ENCODE results near the gene RTKN. TPM values are rescaled to one million over a fixed set of nuclear protein-coding genes. Genes with fewer than 3 reads are reported as not detected.
A peak's percentile ranks its signal among the peaks of the same experiment; 100 is the strongest.

RTKN gene
- total RNA-seq, 1 donor from 2014 or later = 72.1 TPM

DNA sequence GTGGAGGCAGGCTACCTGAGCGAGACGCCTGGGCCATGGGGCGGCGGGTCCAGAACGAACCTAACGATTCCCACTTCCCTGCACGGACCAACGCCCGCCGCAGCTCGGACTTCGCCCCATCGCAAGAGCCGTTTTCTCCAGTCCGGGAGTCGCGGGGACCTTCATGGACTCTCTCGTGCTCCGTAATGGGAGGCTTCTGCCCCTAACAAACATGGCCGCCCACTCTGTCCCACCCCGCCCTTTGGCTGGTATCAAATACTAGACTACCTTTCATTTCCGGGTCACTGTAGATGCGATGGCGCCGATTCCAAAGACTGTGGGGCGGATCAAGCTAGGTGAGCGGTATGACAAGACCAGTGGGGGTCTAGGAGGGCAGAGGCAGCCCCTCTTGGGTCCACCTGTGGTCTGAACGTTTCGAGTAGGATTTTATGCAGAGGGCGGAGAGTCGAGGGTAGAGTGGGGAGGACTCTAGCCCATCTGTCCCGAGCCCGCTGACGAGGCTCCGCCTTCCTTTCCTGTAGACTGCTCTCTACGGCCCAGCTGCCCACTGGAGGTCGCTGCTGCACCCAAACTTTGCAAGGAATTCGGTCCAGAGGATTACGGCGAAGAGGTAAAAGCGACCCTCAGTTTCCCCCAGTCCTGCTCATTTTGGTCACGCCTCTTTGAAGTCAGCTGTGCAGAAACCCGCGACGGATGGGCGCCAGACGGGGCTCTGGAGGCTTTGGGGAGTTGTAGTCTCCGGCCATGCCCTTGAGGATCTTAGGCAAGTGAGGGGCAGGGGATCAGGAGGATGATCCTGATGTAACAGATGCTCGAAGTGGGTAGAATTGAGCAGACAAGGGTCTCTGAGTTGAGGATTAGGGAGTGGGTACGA is 41.3 kb upstream of the RTKN start, which contains the start of the genes CCDC142 and TTC31:
Gene CCDC142, minus strand, starts transcription at position 198 of the 874 bp plus-strand sequence. Its CDS starts 161 bp downstream, at position 37.
Gene TTC31, plus strand, starts transcription at position 281 of the 874 bp plus-strand sequence. Its CDS starts 15 bp downstream, at position 296.
- peaks cover 21% of the 10 kb centered on the region for H3K4me1 Mint-ChIP-seq (ENCODE audit: unreplicated experiment)
- peak; percentile 92 for DNase-seq (ENCODE audit: extremely low spot score, unreplicated experiment)
- H3K4me3 Mint-ChIP-seq = peak within 1 kb of the TSS; percentile 100
- TF ChIP-seq, protein P1, sequence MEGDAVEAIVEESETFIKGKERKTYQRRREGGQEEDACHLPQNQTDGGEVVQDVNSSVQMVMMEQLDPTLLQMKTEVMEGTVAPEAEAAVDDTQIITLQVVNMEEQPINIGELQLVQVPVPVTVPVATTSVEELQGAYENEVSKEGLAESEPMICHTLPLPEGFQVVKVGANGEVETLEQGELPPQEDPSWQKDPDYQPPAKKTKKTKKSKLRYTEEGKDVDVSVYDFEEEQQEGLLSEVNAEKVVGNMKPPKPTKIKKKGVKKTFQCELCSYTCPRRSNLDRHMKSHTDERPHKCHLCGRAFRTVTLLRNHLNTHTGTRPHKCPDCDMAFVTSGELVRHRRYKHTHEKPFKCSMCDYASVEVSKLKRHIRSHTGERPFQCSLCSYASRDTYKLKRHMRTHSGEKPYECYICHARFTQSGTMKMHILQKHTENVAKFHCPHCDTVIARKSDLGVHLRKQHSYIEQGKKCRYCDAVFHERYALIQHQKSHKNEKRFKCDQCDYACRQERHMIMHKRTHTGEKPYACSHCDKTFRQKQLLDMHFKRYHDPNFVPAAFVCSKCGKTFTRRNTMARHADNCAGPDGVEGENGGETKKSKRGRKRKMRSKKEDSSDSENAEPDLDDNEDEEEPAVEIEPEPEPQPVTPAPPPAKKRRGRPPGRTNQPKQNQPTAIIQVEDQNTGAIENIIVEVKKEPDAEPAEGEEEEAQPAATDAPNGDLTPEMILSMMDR (conservative IDR thresholded peaks at IDR 0.05) = peak; percentile 95
- H3K27ac Mint-ChIP-seq = peak within 1 kb of the TSS; percentile 98
- no peaks in the 10 kb centered on the region for H3K27me3 Mint-ChIP-seq
- no peaks in the 10 kb centered on the region for H3K9me3 Mint-ChIP-seq
- H3K36me3 Mint-ChIP-seq = peaks cover 12% of the 10 kb centered on the region

DNA sequence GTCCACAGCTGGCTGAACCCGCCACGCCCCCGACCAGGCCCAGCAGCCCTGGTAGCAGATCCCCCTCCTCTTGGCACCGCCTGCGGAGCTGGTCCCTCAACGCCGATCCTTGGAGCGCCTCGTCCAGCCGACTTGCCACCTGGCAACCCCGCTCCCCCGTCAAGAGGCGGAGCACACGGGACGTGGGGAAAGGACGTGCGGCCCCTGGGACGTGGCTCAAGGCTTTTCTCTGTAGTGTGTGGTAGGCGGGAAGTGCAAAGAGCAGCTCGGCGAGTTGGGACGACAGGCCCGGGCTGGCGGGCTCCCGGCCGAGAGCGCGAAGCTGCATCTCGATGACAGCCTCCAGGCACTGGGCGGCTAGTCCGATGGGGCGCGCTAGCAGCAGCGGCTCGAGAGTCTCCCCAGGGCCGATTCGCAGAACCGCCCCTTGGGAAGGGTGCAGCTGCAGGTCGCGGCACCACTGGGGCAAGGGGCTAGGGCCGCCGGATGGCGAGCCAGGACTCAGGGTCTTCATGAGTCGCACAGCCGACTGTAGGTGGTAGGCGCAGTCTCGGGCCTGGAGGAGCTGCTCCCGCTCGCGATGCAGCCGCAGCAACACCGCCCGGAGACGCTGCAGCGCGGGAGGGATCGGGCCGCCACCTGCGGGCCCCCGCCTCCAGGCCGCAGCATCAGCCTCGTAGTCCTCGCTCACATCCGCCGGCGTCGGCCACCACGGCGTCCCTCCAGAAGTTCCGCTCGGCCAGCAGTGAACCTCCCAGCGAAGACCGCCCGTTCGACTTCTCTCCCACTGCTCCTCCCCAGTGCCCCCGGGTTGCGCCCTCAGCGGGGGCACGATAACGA is 40.4 kb upstream of the RTKN start:
- peaks cover 12% of the 10 kb centered on the region for H3K36me3 Mint-ChIP-seq
- peaks cover 21% of the 10 kb centered on the region for H3K4me1 Mint-ChIP-seq (ENCODE audit: unreplicated experiment)
- H3K9me3 Mint-ChIP-seq = no peaks in the 10 kb centered on the region
- no peaks in the 10 kb centered on the region for H3K27me3 Mint-ChIP-seq
- H3K27ac Mint-ChIP-seq = peak overlapping the region; percentile 98
- TF ChIP-seq, protein P1 (conservative IDR thresholded peaks at IDR 0.05) = no peak
- H3K4me3 Mint-ChIP-seq = peak overlapping the region; percentile 100
- DNase-seq (ENCODE audit: extremely low spot score, unreplicated experiment) = no peak

DNA sequence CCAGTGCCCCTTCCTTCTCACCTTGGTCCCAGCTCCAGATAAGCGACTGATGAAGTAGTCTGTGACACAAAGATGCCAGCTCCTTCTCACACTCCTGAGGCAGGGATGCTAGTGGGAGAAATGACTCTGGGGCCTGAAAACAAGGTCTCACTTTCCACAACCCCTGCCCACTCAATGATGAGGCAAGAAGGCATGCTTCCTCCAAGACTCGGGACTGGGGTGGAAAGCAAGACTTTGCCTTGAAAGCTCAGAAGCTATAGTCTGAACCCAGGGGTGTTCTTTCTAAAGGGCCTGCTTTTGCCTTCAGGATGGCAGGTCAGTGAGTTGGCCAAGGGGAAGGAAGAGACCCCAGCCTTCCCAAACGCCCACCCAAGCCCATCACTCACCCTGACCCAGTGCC is 39.7 kb upstream of the RTKN start:
- TF ChIP-seq, protein P1 (conservative IDR thresholded peaks at IDR 0.05) = no peak
- H3K27ac Mint-ChIP-seq = no peak overlapping the region
- DNase-seq (ENCODE audit: extremely low spot score, unreplicated experiment) = no peak
- no peaks in the 10 kb centered on the region for H3K27me3 Mint-ChIP-seq
- H3K9me3 Mint-ChIP-seq = no peaks in the 10 kb centered on the region
- peak overlapping the region; percentile 100 for H3K4me3 Mint-ChIP-seq
- peaks cover 21% of the 10 kb centered on the region for H3K4me1 Mint-ChIP-seq (ENCODE audit: unreplicated experiment)
- peaks cover 12% of the 10 kb centered on the region for H3K36me3 Mint-ChIP-seq

DNA sequence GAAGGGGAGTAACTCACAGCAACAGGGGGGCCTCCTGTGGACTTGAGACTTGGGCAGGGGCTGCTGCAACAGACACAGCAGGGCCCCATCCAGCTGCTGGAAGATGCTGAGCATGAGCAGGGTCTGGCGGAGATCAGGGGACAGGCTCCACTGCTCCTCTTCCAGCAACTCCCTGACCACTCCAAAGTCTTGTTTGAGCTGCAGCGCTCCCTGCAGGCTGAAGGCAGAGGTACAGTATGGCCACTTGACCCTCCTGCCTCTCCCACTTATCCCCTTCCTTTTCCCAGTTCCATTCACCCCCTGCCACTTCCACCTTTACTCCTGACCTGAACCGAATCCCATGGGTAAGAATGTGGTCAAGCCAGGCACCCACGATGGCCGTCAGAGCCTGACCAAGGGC is 33.2 kb upstream of the RTKN start:
- Mint-ChIP-seq H3K4me1 (ENCODE audit: unreplicated experiment) (peaks cover 11% of the 10 kb centered on the region), H3K9me3 (no peaks in the 10 kb centered on the region), H3K27me3 (no peaks in the 10 kb centered on the region), H3K4me3 (no peak overlapping the region), H3K27ac (peak overlapping the region; percentile 41), H3K36me3 (peaks cover 19% of the 10 kb centered on the region)
- TF ChIP-seq, protein P1 (conservative IDR thresholded peaks at IDR 0.05) = peak; percentile 50
- no peak for DNase-seq (ENCODE audit: extremely low spot score, unreplicated experiment)

DNA sequence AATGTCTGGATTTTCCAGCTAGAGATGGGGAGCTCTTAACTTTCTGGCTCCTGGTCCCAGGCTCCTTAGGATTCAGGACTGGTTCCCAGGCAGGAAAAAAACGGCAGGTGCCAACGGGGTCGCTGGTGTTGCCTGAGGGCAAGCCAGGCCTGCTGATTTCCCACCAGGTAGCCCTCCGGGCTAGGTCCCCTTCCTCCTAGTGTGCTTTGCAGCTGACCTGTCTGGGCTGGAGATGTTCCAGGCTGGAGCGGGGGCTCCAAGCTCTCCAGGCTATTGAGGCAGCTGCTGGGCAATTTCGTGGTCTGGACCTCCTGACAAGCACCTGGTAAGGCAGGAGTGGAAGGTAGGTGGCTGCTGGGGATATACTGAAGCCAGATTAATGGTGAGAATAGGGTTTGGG is 32.7 kb upstream of the RTKN start:
- no peak overlapping the region for H3K27ac Mint-ChIP-seq
- no peaks in the 10 kb centered on the region for H3K27me3 Mint-ChIP-seq
- peaks cover 9% of the 10 kb centered on the region for H3K4me1 Mint-ChIP-seq (ENCODE audit: unreplicated experiment)
- DNase-seq (ENCODE audit: extremely low spot score, unreplicated experiment) = no peak
- TF ChIP-seq, protein P1 (conservative IDR thresholded peaks at IDR 0.05) = no peak
- H3K9me3 Mint-ChIP-seq = no peaks in the 10 kb centered on the region
- H3K36me3 Mint-ChIP-seq = peaks cover 19% of the 10 kb centered on the region
- no peak overlapping the region for H3K4me3 Mint-ChIP-seq

Measured in type B pancreatic cell (in vitro differentiated cells).